Ovary (tissue), 9 donors: Measurements from ENCODE around the gene EFCAB10. TPM values are rescaled to one million over a fixed set of nuclear protein-coding genes. Genes with fewer than 3 reads are reported as not detected.
"Not testable (repeated sequence)": the region's sequence is repeated elsewhere in the genome, so short reads cannot be mapped to it uniquely, and the experiment has no call there.

Experiments used
- DNase-seq, 5 donors: peaks; one replicate each; pipeline ENCODE4 v3.0.0-alpha.2; 2019 to 2020
- H3K27ac ChIP-seq, 2 donors: fragments of 200-600 bp; one replicate each; pipeline versions ENCODE4 v1.5.1 to v1.8.0; 2019 to 2022
- H3K27me3 ChIP-seq: fragments of 200-600 bp; one replicate; pipeline ENCODE4 v1.8.0; 2022
- H3K36me3 ChIP-seq: fragments of 200-600 bp; sonication (generic); one replicate; pipeline ENCODE4 v1.5.1; 2019
- H3K4me1 ChIP-seq: one replicate; pipeline ENCODE4 v1.8.1; 2013; ENCODE audit warnings: mild to moderate bottlenecking, moderate library complexity; ENCODE audit not compliant: insufficient read depth
- H3K4me3 ChIP-seq: fragments of 200-600 bp; sonication (generic); one replicate; pipeline ENCODE4 v1.5.1; 2017
- H3K9me3 ChIP-seq, 2 donors: fragments of 200-600 bp in 1 of 2; sonication (generic) in 1 of 2; one replicate each; pipeline versions ENCODE4 v1.5.1 to v1.8.1; 2013 to 2019; ENCODE audit warnings: mild to moderate bottlenecking in 1 of 2, moderate library complexity in 1 of 2
- CTCF ChIP-seq, 3 donors: fragments of 450-650 bp in 2 of 3; fragments of 200-600 bp in 1 of 3; IDR thresholded peaks; one replicate each; pipeline versions ENCODE4 v1.5.1 to v1.8.0; 2016 to 2022; ENCODE audit warnings: antibody characterized with exemption in 3 of 3, mild to moderate bottlenecking in 1 of 3
- EP300 ChIP-seq: sonication (generic); formaldehyde crosslinking; IDR thresholded peaks from one replicate; pipeline ENCODE4 v1.6.1; 2017; ENCODE audit warnings: antibody characterized with exemption
- POLR2A ChIP-seq: fragments of 450-650 bp; IDR thresholded peaks from one replicate; pipeline ENCODE4 v1.6.1; 2017; ENCODE audit warnings: antibody characterized with exemption, mild to moderate bottlenecking, moderate library complexity
- WGBS, 3 donors: extraction: QIAGEN DNeasy Blood & Tissue Kit in 1 of 3; methylation state at CpG; one replicate each; pipeline versions ENCODE4 v1.1.5 to v1.1.7; 2013 to 2017; 5-methylcytosine and 5-hydroxymethylcytosine counted together
- intact Hi-C, 4 donors: fragments of 100-400 bp; cut with DNase I; formaldehyde crosslinking; loops; one replicate each; pipeline versions ENCODE4 v1.11.0 to v1.15.1; 2022 to 2023
- polyA plus RNA-seq, 2 donors: library from polyadenylated mRNA; stranded (reverse); fragments of 200-250 nt in 1 of 2; fragments of 350-450 nt in 1 of 2; fragmentation: Illumina TruSeq in 1 of 2; extraction: RNeasy Lipid Tissue Mini Kit (QIAGEN cat#74804) in 1 of 2; gene quantifications; one replicate each; pipeline ENCODE4 v1.2.3, GENCODE V29; 2013 to 2014
- total RNA-seq, 7 donors: library from RNA; depleted of rRNA in 2 of 7; stranded (reverse); fragments of >200 nt in 2 of 7; fragmentation: NEBNext Ultra II Directional in 3 of 7; extraction: Animal tissue kit (Norgen Biotek cat#: 25700) in 3 of 7; gene quantifications; one replicate each; pipeline versions ENCODE4 v1.1.0 to v1.2.4, GENCODE V29; 2016 to 2023
- donor health status: DM: no; HTN: no; CAD: no; lungs with moderate emphysema.
- donor health status: DM: no; HTN: no; CAD: no.
- donor health status: Bipolar disorder and iron deficiency.
- donor health status: DM: yes; HTN: yes; CAD: no.
- donor health status: DM: no; HTN: no; CAD: no.
- donor health status: DM: yes; HTN: yes; CAD: no.

Gene EFCAB10
- total and polyA plus RNA-seq, 9 donors, result 0.22 to 11.8 (median 0.78) TPM; not detected in 3

- TF ChIP-seq POLR2A (no peak), EP300 (no peak), CTCF (IDR thresholded peaks at IDR 0.05) (no peak)
- no peak overlapping the region for H3K4me3 ChIP-seq
- H3K36me3 ChIP-seq, result no peaks in the 10 kb centered on the region
- no peak for DNase-seq
- no peak overlapping the region for H3K27ac ChIP-seq
- H3K27me3 ChIP-seq, result no peaks in the 10 kb centered on the region
- no peaks in the 10 kb centered on the region for H3K4me1 ChIP-seq
- intact Hi-C loops, result no loop called here
- 78 to 82% (median 81%) methylated on average over 14 of the region's 14 CpGs for whole genome bisulfite sequencing, 3 donors
- H3K9me3 ChIP-seq, result no peaks in the 10 kb centered on the region
These were observed 19.6 kb upstream of the EFCAB10 start for GRCh38 chr7:105600720-105601550.

- intact Hi-C loops, result no loop called here
- WGBS, 3 donors, result 77 to 85% (median 81%) methylated on average over 3 of the region's 3 CpGs
- H3K27ac ChIP-seq, result no peak overlapping the region
- no peak for TF ChIP-seq POLR2A
- TF ChIP-seq EP300, result no peak
- TF ChIP-seq CTCF (IDR thresholded peaks at IDR 0.05), result no peak
- no peaks in the 10 kb centered on the region for H3K4me1 ChIP-seq
- no peaks in the 10 kb centered on the region for H3K27me3 ChIP-seq
- H3K4me3 ChIP-seq, result no peak overlapping the region
- no peaks in the 10 kb centered on the region for H3K36me3 ChIP-seq
- H3K9me3 ChIP-seq, result no peaks in the 10 kb centered on the region
- no peak for DNase-seq
These were observed 18.3 kb upstream of the EFCAB10 start for GRCh38 chr7:105599551-105599950.

- H3K27me3 ChIP-seq, H3K4me1 ChIP-seq, intact Hi-C loops, H3K27ac ChIP-seq, H3K4me3 ChIP-seq, H3K9me3 ChIP-seq, DNase-seq, H3K36me3 ChIP-seq: not testable (repeated sequence)
- WGBS, 3 donors, result 85 to 88% (median 85%) methylated on average over 8 of the region's 8 CpGs
These were observed 17.8 kb upstream of the EFCAB10 start for GRCh38 chr7:105599080-105599479.

GRCh38 chr7:105596866-105597265 lies 15.6 kb upstream of the EFCAB10 start:
- H3K4me1 ChIP-seq, result no peaks in the 10 kb centered on the region
- WGBS, 3 donors, result 44 to 52% (median 45%) methylated on average over 4 of the region's 4 CpGs
- no peak for DNase-seq
- no peaks in the 10 kb centered on the region for H3K27me3 ChIP-seq
- H3K36me3 ChIP-seq, result no peaks in the 10 kb centered on the region
- TF ChIP-seq POLR2A (no peak), EP300 (no peak), CTCF (IDR thresholded peaks at IDR 0.05) (no peak)
- no peak overlapping the region for H3K27ac ChIP-seq
- H3K4me3 ChIP-seq, result no peak overlapping the region
- H3K9me3 ChIP-seq, result no peaks in the 10 kb centered on the region
- intact Hi-C loops, result no loop called here

GRCh38 chr7:105594034-105594433 lies 12.7 kb upstream of the EFCAB10 start:
- Histone ChIP-seq H3K27ac (no peak overlapping the region), H3K27me3 (no peaks in the 10 kb centered on the region), H3K4me1 (no peaks in the 10 kb centered on the region), H3K9me3 (no peaks in the 10 kb centered on the region), H3K4me3 (no peak overlapping the region), H3K36me3 (no peaks in the 10 kb centered on the region)
- no peak for TF ChIP-seq EP300
- TF ChIP-seq CTCF (IDR thresholded peaks at IDR 0.05), result no peak
- TF ChIP-seq POLR2A, result no peak
- 21 to 38% (median 28%) methylated on average over 3 of the region's 3 CpGs for WGBS, 3 donors
- no peak for DNase-seq
- intact Hi-C loops, result no loop called here
